GM19438 (cell line): ENCODE data around the gene NAP1L4.

ENCODE experiments used
- ATAC-seq: cut with Tn5 transposase; IDR thresholded peaks from one replicate; pipeline ENCODE4 v1.9.1; 2021; ENCODE audit warnings: low read depth; ENCODE audit not compliant: unreplicated experiment

The NAP1L4 gene

GRCh38 chr11:2995893-2996554 lies 3.9 kb upstream of the NAP1L4 start:
- ATAC-seq, result no peak

GRCh38 chr11:2995031-2995561 lies 3.0 kb upstream of the NAP1L4 start:
- no peak for ATAC-seq

DNA sequence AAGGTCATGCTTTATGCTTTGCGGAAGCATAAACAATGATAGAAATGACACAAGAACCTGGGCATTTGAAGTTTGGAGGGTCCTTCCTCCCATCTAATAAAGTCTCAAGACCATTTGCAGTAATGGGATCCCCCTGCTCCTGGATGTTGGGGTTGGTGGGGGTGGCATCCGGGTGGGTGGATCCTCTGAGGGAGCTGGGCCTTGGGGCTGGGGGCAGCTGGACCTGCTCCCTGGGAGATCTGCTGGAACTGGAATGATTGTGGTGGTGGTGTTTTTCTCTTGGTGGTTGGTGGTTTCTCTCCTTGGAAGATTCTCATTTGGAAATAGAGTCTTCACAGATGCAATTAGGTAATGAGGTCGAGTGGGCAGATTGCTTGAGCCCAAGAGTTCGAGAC lies 2.2 kb upstream of the NAP1L4 start:
- ATAC-seq, result no peak

DNA sequence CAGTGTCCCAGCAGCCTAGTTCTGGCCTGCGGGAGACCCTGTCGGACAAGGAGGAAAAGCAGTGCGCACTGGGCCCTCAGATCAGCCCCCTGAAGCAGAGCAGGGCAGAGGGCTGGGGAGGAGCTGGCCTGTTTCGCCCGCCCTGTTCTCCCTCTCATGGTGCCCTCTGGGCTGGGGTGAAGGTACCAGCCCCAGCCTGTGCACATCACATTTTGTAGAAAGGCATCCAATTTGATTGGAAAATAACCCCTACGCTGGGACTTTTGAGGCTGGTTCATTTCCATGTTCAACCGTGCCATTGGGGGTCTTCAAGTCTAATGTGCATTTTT lies 832 bp upstream of the NAP1L4 start:
- no peak for ATAC-seq

DNA sequence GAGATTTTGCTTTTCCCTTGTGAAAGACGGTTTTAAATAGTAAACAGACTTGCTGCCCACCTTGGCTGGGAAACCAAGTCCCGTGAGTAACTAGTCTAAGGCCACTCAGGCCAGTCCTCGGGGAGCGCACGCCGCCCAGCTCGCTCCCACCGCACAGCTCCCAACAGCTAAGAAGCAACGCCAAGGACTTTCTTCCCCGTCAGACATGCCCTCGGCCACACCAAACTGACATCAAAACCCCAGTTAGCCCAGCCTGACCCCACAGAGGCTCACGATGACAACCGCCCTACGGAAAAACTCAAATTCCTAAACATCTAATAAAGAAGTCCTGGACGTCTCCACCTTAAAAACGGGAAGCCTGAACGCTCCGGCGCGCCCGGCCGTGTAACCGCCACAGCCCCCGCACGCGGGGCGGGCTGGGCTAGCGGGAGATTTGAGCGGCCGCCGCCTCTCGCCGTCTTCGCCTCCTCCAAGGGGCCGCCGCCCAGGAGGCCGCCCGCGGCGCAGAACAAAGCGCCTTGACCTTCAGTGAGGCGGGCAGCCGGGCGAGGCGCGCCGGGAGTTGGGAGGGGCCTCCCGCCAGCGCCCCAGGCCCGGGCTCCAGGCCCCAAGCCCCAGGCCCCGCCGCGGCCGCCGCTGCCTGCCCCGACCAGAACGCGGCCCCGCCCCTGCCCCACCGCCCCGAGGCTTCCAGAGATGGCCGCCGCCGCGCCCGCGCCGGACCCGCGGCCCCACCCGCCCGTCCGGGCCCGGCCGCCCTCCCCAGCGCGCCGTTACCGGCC lies 486 bp downstream of the NAP1L4 start:
- peak; percentile 24 for ATAC-seq

DNA sequence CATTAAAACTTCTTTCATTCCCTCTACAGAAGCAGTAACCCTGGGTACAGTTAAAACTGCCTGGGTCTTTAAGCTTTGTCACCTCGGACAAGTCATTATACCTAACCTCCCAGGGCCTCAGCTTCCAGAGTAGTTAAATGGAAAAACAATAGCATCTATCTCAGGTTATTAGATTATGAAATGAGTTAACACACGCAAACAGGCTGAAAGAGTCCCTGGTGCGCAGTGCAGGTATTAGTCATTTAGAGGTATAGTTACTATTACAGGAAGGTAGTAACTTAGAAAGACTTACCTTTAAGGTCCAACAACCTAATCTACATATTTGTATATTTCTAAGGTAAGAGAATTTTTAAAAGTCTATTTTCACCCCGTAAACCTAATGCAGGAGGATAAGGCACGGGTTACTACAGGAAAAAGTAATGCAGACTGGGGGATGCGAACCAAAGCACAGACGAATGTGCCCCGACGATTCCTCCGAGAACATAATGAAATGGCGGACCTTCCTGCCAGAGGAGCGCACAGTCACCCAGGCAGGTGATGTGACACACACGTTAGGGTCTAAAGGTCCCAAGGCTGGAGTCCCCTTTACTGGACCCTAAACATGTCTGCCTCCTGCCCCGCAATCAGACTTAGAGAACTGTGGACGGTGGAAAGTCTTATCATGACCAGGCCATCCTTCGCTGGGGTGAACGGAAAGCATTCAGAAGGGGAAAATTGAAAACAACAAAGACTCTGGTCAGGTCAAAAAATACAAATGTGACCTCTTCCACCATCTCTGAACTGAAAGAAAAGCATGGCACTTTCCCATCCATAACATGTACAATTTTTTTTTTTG lies 1.3 kb downstream of the NAP1L4 start:
- no peak for ATAC-seq

- no peak for ATAC-seq
Observed at GRCh38 chr11:2989551-2989950, 2.6 kb downstream of the NAP1L4 start.

DNA sequence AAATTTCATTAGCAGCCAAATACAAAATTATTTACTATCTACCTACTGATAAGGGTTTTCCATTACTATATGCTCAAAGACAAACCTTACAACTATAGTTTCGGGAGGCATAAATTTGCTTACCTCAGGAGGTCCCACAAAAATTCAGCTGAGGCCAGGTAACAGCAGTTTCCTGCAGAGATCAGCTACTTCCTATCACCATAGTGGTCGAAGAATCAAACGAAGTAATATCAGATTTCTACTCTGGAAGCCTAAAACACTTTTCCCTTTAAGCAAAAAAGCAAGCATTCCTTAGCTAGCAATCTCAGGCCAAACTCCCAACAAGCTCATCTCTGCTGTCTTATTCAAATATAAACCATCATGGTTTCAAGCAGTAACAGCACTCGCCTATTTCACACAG lies 3.1 kb downstream of the NAP1L4 start:
- no peak for ATAC-seq

DNA sequence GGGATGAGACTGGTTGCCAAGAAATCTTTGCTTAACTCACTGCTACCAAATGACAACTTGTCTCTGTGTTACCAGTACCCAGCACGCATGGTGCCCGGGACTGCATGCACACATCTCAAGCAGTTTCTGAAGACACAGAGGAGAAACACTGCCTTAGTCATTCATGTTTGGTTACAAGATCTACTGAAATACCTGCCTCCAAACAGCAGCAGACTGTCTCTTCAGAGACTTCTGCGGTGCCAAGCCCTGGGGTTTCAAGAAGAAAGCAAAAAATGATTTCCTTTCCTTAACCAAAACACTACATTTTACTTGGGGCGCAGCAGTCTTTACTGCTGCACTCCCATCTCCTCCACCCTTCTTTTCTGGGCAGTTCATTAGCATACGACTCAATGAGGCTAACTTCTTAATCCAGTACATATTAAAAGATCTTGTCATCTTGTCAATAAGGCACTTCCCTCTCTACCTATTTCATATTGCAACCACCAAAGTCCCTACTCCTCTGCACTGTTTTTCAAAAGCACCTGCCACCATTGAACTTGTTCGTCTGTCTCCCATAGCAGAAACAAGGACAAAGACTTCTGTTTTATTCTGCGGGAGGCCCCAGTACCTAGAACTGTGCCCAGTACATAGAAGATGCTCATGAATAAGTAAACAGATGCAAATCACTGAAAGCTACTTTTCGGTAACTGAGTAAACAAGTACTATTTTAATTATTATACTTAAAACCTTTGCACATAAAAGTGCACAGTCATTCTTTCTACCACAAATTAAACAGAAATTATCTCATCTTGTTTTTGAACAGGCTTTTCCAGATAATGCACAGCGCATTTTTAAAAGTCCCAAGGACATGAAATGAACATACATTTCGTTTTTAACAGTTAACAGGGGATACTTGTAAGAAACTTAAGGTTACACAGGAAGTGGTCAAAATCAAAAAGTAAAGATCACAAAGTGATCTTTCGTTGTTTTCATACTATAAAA lies 4.0 kb downstream of the NAP1L4 start:
- ATAC-seq, result no peak

DNA sequence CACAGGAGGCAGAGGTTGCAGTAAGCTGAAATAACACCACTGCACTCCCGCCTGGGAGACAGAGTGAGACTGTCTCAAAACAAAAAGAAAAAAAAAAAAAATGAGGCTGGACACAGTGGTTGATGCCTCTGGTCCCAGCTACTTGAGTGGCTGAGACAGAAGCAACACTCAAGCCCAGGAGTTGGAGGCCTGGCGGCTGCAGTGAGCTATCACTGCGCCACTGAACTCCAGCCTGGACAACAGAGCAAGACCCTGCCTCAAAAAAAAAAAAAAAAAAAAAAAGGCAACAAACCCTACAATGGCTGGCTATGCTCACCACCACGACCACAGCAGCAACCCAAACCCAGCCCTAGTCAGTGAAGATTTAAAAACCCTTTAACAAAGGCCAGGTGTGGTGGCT lies 8.2 kb downstream of the NAP1L4 start:
- ATAC-seq, result no peak

DNA sequence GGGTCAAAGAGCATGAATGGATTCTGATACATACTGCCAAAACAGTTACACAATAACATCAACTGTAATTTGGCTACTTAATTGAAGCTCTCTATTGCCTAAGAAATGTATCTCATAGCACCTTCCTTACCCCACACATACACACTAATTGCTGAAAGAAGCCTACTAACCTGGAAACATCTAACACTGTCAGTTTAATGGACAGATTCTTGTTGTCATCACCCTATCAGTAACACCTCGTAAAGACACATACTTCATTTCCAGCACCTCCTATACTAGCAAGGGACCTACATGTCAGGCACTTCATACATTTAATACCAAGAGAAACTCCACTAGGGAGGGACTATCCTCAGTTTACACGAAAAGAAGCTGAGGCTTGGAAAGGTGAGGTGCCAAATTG lies 9.9 kb downstream of the NAP1L4 start:
- no peak for ATAC-seq

DNA sequence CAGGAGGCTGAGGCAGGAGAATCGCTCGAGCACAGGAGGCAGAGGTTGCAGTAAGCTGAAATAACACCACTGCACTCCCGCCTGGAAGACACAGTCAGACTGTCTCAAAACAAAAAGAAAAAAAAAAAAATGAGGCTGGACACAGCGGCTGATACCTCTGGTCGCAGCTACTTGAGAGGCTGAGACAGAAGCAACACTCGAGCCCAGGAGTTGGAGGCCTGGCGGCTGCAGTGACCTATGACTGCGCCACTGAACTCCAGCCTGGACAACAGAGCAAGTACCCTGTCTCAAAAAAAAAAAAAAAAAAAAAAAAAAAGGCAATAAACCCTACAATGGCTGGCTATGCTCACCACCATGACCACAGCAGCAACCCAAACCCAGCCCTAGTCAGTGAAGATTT lies 11.0 kb downstream of the NAP1L4 start:
- no peak for ATAC-seq

- no peak for ATAC-seq
Observed at GRCh38 chr11:2980168-2980840, 11.8 kb downstream of the NAP1L4 start.

DNA sequence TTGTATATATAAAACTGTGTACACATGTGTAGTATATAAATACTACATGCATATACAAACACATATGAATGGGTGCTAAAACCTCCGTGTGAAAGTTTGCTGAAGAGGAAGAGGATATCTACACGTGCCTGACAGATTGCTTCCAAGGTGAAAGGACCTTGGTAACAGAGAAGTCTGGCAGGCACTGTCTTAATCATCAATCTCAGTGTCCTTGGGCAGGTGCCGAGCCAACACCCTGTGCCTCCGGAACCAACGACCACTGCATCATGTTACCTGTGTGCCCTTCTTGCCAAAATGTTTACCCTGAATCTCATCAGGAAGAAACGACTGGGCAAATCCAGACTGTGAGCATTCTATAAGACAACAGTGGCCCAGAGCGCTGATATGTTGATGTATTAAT lies 15.0 kb downstream of the NAP1L4 start:
- ATAC-seq, result no peak

DNA sequence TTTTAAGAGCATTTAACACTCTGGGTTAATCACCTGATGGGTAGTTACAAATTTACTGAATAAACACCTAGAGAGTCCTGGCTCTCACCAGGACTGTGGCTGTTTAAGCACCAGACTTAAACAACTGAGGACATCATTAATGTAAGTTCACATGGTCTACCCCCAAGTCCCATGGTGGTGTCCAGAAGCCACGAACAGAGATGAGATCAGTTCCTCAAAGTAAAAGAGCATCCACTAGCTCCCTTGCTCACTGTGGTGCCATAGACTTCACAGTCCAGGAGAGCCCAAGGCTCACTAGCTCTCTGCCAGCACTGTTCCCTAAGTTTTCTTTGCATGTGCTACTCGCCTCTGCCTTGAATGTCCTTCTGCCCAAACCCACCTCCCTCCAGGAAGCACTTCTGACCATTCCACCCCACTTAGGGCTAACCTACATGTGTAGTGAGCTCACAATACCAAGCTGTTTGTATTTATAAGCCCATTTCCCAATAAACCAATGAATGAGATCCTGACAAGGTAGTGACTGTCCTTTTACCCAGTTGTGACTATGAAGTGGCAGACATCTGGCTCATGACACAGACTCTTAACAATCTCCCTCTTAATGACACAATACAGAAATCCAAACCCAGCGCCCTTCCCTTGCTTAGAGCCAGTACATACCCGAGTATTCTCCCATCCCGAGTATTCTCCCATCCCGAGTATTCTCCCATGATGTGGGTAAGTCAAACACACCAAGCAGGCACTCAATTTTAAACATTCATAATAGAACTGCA lies 15.7 kb downstream of the NAP1L4 start:
- ATAC-seq, result no peak

- ATAC-seq, result no peak
Observed at GRCh38 chr11:2975594-2975993, 16.5 kb downstream of the NAP1L4 start.

- no peak for ATAC-seq
Observed at GRCh38 chr11:2974272-2974671, 17.9 kb downstream of the NAP1L4 start.

- ATAC-seq, result no peak
Observed at GRCh38 chr11:2968341-2968900, 23.7 kb downstream of the NAP1L4 start.

DNA sequence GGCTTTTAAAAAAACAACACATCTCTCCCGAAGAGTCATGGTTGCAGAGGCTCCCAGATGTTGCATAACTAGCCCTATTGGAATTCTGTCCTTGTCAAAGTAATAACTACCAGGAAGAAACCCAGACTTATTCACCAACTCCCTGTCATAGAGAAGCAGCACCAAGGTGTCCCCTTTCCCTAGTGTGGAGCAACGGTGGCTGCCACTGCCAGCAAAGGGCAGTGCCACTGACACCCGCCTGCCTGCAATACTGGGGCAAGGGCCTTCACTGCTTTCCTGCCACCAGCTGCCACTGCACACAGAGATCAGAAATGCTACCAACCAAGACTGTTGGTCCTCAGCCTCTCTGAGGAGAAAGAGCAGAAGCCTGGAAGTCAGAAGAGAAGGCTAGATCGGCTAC lies 27.3 kb downstream of the NAP1L4 start:
- no peak for ATAC-seq
